ENCODE data around the gene TSPAN33.

TSPAN33 gene

GRCh38 chr7:129187681-129188371 lies 43.3 kb downstream of the TSPAN33 start:
- no peak for DNase-seq (ENCODE audit: low read depth)
- no peak for TF ChIP-seq CTCF (conservative IDR thresholded peaks at IDR 0.05; ENCODE audit: low read depth, low read length)
- H3K4me3 ChIP-seq (ENCODE audit: low read length) = peak overlapping the region; percentile 72

DNA sequence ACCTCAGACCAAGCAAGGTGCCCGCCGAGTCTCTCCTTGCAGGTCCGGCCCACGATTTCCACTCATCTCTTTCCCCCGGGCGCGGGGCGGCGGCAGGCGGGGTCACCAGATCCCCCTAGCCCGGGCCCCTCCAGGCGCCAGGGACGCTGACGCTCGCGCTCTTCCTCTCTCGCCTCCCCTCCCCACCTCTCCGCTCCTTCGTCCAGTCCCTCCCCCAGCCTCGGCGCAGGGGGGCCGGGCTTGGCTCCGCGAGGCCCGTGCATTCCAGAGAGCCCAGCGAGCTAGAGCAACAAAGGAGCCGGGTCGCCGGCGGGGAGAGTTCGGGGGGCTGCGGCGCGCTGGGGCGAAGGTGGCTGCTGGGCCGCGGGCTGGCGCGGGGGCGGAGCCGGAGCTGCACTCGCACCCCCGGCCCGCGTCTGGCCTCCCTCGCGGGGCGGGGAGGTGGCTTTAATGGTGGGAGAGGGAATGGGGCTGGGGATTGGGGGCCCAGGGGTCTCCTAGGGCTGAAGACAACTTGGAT lies 43.9 kb downstream of the TSPAN33 start, which contains the start of gene SMO:
TSS of gene SMO (plus strand) at position 262 of the 520 bp plus-strand sequence. CDS start 519 bp downstream, outside the sequence.
- no peak for TF ChIP-seq CTCF (conservative IDR thresholded peaks at IDR 0.05; ENCODE audit: low read depth, low read length)
- DNase-seq (ENCODE audit: low read depth) = peak; percentile 11
- peak within 1 kb of the TSS; percentile 72 for H3K4me3 ChIP-seq (ENCODE audit: low read length)

DNA sequence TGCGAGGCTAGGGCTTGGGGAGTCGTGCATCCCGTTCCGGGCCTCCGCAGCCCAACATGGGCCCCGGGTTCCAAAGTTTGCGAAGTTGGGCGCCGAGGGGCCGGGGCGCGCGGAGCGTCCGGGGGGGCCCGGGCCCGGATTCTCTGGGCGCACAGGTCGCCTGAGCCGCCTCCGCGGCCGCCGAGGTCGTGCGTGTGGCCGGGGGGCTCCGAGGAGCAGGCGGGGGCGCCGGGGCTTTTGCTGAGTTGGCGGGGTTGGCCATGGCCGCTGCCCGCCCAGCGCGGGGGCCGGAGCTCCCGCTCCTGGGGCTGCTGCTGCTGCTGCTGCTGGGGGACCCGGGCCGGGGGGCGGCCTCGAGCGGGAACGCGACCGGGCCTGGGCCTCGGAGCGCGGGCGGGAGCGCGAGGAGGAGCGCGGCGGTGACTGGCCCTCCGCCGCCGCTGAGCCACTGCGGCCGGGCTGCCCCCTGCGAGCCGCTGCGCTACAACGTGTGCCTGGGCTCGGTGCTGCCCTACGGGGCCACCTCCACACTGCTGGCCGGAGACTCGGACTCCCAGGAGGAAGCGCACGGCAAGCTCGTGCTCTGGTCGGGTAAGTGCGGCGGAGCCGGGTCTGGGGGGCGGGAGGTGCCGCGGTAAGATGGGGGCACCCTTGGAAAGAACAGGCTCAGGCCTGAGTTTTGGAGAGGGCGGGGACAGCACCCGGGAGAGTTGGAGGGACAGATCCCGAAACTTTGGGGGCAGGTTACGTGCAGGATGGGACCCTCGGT lies 44.6 kb downstream of the TSPAN33 start:
- DNase-seq (ENCODE audit: low read depth) = no peak
- peak overlapping the region; percentile 72 for H3K4me3 ChIP-seq (ENCODE audit: low read length)
- no peak for TF ChIP-seq CTCF (conservative IDR thresholded peaks at IDR 0.05; ENCODE audit: low read depth, low read length)

DNA sequence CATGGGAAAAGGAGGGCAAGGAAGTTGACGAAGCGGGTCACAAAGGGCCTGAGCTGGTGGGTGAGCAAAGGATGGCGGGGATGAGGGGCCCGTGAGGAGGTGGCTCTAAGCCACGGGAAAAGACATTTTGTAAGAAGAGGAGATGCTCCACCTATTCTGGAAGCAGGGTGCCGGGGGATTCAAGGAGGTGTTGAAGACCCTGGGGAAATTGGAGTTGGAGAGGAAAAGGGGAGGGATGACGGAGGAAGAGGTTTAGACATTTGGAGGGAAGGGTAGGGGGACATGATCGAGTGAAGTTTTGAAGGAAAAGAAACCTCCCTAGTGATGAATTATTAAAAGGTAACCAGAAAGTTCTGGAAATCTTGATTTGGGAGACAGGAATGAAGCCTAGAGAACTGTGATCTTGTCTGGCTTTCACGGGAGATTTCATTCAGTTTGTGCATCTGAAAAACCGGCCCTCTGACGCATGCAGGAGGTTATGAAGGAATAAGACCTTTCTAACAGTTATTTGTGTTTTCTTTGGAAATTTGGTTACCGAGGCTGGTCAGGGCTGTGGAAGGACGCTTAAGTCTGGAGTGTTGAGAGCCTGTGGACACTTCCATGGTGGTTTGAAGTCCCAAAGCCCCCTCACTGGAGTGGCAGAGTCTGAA lies 45.3 kb downstream of the TSPAN33 start:
- DNase-seq (ENCODE audit: low read depth) = no peak
- TF ChIP-seq CTCF (conservative IDR thresholded peaks at IDR 0.05; ENCODE audit: low read depth, low read length) = no peak
- H3K4me3 ChIP-seq (ENCODE audit: low read length) = peak overlapping the region; percentile 72

DNA sequence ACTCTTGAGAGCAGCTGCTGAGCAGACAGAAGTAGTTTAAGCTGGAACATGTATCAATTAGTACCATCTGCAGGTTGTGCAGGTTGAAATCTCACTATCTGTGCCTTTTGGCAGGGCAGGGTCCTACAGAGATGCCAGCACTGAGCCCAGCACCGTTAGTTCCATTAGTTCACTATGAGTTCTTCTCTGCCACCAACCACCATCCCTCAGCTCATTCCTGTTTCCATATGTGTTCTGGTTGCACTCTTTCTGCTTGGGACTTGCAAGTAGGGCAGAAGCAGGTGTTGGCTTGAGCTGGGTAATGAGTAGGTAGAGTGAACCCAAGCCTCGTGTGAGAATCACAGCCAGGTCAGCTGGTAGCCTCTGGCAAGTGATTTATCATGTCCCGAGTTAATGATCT lies 46.8 kb downstream of the TSPAN33 start:
- H3K4me3 ChIP-seq (ENCODE audit: low read length) = no peak overlapping the region
- no peak for DNase-seq (ENCODE audit: low read depth)
- no peak for TF ChIP-seq CTCF (conservative IDR thresholded peaks at IDR 0.05; ENCODE audit: low read depth, low read length)

DNA sequence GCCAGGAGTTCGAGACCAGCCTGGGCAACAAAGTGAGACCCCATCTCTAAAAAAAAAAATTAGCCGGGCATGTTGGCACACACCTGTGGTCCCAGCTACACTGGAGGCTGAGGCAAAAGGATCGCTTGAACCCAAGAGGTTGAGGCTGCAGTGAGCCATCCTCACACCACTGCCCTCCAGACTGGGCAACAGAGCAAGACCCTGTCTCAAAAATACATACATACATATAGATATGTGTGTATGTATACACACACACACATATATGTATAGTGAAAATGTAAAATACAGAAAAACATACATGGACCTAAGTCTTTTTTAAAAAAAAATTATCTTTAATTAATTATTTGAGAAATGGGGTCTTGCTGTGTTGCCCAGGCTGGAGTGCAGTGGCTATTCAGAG lies 49.4 kb downstream of the TSPAN33 start:
- no peak for TF ChIP-seq CTCF (conservative IDR thresholded peaks at IDR 0.05; ENCODE audit: low read depth, low read length)
- H3K4me3 ChIP-seq (ENCODE audit: low read length) = no peak overlapping the region
- DNase-seq (ENCODE audit: low read depth) = no peak
